Suprapubic skin (tissue), 3 donors: Measurements from ENCODE around the gene MBD4.

ENCODE experiments used
- EP300 ChIP-seq: sonication (generic); formaldehyde crosslinking; IDR thresholded peaks from one replicate; pipeline ENCODE4 v1.6.1; 2017; ENCODE audit warnings: antibody characterized with exemption
- TF ChIP-seq, protein P1 (sequence below), 2 donors: fragments of 200-600 bp in 1 of 2; fragments of 450-650 bp in 1 of 2; sonication (generic) in 1 of 2; IDR thresholded peaks; one replicate each; pipeline ENCODE4 v1.5.1; 2016 to 2019; ENCODE audit warnings: antibody characterized with exemption in 2 of 2, mild to moderate bottlenecking in 1 of 2, moderate library complexity in 1 of 2

DNA sequence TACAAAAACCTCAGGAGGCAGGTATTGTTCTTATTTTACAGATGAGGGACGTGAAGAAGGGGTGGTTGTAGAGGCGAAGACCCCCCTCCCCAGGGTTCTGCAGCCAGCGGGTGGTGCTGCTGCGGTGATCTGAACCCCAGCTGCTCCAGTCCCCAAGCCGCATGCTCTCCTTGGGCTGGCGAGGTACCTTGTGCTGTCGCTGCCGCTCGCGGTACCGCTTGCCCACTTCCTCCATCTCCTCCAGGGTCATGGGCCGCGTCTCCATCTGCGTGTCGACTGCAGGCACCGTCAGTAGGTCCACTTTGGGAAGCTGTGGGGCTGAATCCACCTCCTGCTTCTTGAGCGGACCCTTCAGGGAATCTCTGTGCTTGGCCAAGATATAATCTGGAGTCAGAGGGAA is 28.8 kb downstream of the MBD4 start:
- TF ChIP-seq, protein P1, sequence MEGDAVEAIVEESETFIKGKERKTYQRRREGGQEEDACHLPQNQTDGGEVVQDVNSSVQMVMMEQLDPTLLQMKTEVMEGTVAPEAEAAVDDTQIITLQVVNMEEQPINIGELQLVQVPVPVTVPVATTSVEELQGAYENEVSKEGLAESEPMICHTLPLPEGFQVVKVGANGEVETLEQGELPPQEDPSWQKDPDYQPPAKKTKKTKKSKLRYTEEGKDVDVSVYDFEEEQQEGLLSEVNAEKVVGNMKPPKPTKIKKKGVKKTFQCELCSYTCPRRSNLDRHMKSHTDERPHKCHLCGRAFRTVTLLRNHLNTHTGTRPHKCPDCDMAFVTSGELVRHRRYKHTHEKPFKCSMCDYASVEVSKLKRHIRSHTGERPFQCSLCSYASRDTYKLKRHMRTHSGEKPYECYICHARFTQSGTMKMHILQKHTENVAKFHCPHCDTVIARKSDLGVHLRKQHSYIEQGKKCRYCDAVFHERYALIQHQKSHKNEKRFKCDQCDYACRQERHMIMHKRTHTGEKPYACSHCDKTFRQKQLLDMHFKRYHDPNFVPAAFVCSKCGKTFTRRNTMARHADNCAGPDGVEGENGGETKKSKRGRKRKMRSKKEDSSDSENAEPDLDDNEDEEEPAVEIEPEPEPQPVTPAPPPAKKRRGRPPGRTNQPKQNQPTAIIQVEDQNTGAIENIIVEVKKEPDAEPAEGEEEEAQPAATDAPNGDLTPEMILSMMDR (IDR thresholded peaks at IDR 0.05): no peak
- TF ChIP-seq EP300: no peak
